Adipose tissue (tissue), 3 donors: Measurements from ENCODE around the gene LRRC61. TPM values are rescaled to one million over a fixed set of nuclear protein-coding genes. Genes with fewer than 3 reads are reported as not detected.
"Not testable (repeated sequence)": the region's sequence is repeated elsewhere in the genome, so short reads cannot be mapped to it uniquely, and the experiment has no call there.

Experiments used
- H3K27ac ChIP-seq: one replicate; pipeline ENCODE4 v1.5.1; 2013; ENCODE audit warnings: low read depth, low read length
- WGBS, 3 donors: extraction: QIAGEN DNeasy Blood & Tissue Kit; methylation state at CpG; one replicate each; pipeline ENCODE4 v1.1.7; 2013; 5-methylcytosine and 5-hydroxymethylcytosine counted together
- polyA plus RNA-seq, 3 donors: library from polyadenylated mRNA; stranded (reverse); fragments of 200-250 nt; gene quantifications; one replicate each; pipeline ENCODE4 v1.2.3, GENCODE V29; 2013
- donor health status: healthy with polysubstance abuse.
- donor health status: Bipolar disorder and iron deficiency.
- donor health status: healthy.

The LRRC61 gene
- polyA plus RNA-seq, 3 donors: 1.3 to 12.1 (median 8.6) TPM

DNA sequence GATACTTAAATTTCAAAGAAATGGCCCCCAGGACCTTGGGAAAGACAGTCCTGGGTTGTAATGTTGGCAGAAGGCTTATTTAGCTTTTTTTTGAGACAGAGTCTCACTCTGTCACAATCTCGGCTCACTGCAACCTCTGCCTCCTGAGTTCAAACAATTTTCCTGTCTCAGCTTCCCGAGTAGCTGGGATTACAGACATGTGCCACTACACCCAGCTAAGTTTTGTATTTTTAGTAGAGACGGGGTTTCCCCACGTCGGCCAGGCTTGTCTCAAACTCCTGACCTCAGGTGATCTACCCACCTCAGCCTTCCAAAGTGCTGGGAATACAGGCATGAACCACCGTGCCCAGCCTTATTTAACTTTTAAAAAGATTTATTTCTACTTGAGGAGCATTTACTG lies 62.7 kb downstream of the LRRC61 start:
- 59 to 66% (median 61%) methylated on average over 6 of the region's 6 CpGs for WGBS, 3 donors
- H3K27ac ChIP-seq: not testable (repeated sequence)

Other genes starting within 250 kb of the LRRC61 start
- 1 to 10 TPM; 2.0 to 8.4 (median 3.5) TPM for gene ACTR3C, start 190 bp downstream of the LRRC61 start, polyA plus RNA-seq
- gene RARRES2, start 18.3 kb downstream of the LRRC61 start, polyA plus RNA-seq: 100 to 1,000 TPM; 206 to 478 (median 353) TPM
- gene REPIN1, start 45.5 kb downstream of the LRRC61 start, polyA plus RNA-seq: 10 to 100 TPM; 23.1 to 64.3 (median 59.3) TPM
- gene ZNF775, start 56.0 kb downstream of the LRRC61 start, polyA plus RNA-seq: 1 to 10 TPM; 1.1 to 2.8 (median 1.5) TPM
- gene GIMAP8, start 127.3 kb downstream of the LRRC61 start, polyA plus RNA-seq: 10 to 100 TPM in 2 of 3 donors, 1 to 10 TPM in 1; 3.6 to 12.7 (median 12.1) TPM
- gene GIMAP7, start 191.5 kb downstream of the LRRC61 start, polyA plus RNA-seq: 10 to 100 TPM in 2 of 3 donors, 1 to 10 TPM in 1; 9.3 to 47.2 (median 43.4) TPM
- 10 to 100 TPM in 2 of 3 donors, 1 to 10 TPM in 1; 9.4 to 47.3 (median 31.1) TPM for gene GIMAP4, start 244.0 kb downstream of the LRRC61 start, polyA plus RNA-seq